ENCODE data around the gene SUCLG2.

- TF ChIP-seq POLR2A (IDR thresholded peaks at IDR 0.05; ENCODE audit: low read depth, low read length), result no peak
- TF ChIP-seq CREM (IDR thresholded peaks at IDR 0.05; ENCODE audit: low read depth), result no peak
- TF ChIP-seq USF2 (IDR thresholded peaks at IDR 0.05; ENCODE audit: borderline replicate concordance, low read depth, low read length), result no peak
Measured at GRCh38 chr3:67648701-67649100, 5.7 kb downstream of the SUCLG2 start.
